HCT116 (cell line): Measurements from ENCODE around the gene SLC35F3.

Source experiments
- EZH2phosphoT487 ChIP-seq: fragments of 200-600 bp; IDR thresholded peaks from 2 replicates; pipeline ENCODE4 v1.6.1; 2018; ENCODE audit warnings: antibody characterized with exemption, borderline replicate concordance
- POLR2A ChIP-seq: IDR thresholded peaks from 2 replicates; pipeline ENCODE4 v1.7.0; 2011; ENCODE audit warnings: borderline replicate concordance; ENCODE audit not compliant: insufficient read depth, insufficient read length; ENCODE audit errors: extremely low read depth
- TF ChIP-seq, protein P1 (sequence below), 3 experiments: fragments of 200-600 bp in 1 of 3; sonication (generic) in 1 of 3; IDR thresholded peaks in 2 of 3; conservative IDR thresholded peaks in 1 of 3; 2 replicates each; pipeline ENCODE4 v1.5.1; 2012 to 2017; ENCODE audit warnings: low read depth in 2 of 3, low read length in 2 of 3, antibody characterized with exemption in 1 of 3, borderline replicate concordance in 1 of 3, control low read depth in 1 of 3, mild to moderate bottlenecking in 1 of 3, mixed read lengths in 1 of 3, mixed run types in 1 of 3, moderate library complexity in 1 of 3; ENCODE audit not compliant: insufficient read depth in 1 of 3
- TF ChIP-seq, protein P2 (sequence below): IDR thresholded peaks from 2 replicates; pipeline ENCODE4 v1.6.1; 2012

DNA sequence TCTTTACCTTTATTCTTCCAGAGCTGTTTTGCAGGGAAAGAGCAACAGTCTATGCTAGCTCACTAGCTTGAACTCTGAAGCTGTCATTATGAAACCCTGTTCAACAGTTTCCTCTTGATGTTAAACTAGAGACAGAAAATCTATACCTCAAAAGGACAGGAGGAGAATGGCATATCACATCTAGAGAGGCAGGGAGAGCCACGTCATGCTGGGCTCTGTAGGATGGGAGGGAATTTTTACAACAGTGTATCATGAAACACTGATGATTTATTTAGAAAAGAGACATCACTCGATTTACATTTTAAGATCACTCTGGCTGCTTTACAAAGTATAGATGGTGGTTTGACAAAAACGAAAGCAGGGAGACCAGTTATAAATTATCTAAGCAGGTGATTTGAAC lies 243.9 kb downstream of the SLC35F3 start:
- no peak for TF ChIP-seq EZH2phosphoT487
- TF ChIP-seq, protein P1, sequence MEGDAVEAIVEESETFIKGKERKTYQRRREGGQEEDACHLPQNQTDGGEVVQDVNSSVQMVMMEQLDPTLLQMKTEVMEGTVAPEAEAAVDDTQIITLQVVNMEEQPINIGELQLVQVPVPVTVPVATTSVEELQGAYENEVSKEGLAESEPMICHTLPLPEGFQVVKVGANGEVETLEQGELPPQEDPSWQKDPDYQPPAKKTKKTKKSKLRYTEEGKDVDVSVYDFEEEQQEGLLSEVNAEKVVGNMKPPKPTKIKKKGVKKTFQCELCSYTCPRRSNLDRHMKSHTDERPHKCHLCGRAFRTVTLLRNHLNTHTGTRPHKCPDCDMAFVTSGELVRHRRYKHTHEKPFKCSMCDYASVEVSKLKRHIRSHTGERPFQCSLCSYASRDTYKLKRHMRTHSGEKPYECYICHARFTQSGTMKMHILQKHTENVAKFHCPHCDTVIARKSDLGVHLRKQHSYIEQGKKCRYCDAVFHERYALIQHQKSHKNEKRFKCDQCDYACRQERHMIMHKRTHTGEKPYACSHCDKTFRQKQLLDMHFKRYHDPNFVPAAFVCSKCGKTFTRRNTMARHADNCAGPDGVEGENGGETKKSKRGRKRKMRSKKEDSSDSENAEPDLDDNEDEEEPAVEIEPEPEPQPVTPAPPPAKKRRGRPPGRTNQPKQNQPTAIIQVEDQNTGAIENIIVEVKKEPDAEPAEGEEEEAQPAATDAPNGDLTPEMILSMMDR (IDR thresholded peaks at IDR 0.05 in 2 of 3, conservative IDR thresholded peaks at IDR 0.05 in 1 of 3; ENCODE audit: borderline replicate concordance in 1 of 3, insufficient read depth in 1 of 3, low read depth in 2 of 3, low read length in 2 of 3), result no peak
- no peak for TF ChIP-seq POLR2A
- TF ChIP-seq, protein P2, sequence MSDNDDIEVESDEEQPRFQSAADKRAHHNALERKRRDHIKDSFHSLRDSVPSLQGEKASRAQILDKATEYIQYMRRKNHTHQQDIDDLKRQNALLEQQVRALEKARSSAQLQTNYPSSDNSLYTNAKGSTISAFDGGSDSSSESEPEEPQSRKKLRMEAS, result no peak
